IMR-90 (cell line): ENCODE measurements around the gene SEPTIN5. TPM values are rescaled to one million over a fixed set of nuclear protein-coding genes. Genes with fewer than 3 reads are reported as not detected.
A peak's percentile ranks its signal among the peaks of the same experiment; 100 is the strongest.

Source experiments
- ATAC-seq: fragments of 200-7000 bp; cut with Tn5 transposase; 2 replicates; pipeline ENCODE4 v1.9.1; 2020; ENCODE audit warnings: low read depth, mild to moderate bottlenecking, moderate library complexity
- BruUV-seq: library from RNA; stranded (reverse); fragments of 400-500 nt; replicated peaks from 2 replicates; lab custom pipeline; 2021; lab: Mats Ljungman, UMichigan
- CTCF ChIA-PET: fragments of 300-600 bp; formaldehyde crosslinking; extraction: SDS; loops from one replicate; lab custom pipeline; 2021; ENCODE audit warnings: antibody characterized with exemption; lab: Yijun Ruan, JAX
- POLR2A ChIA-PET: fragments of 300-600 bp; sonication (Branson Sonifier 250); formaldehyde crosslinking; loops from one replicate; lab custom pipeline; 2022; ENCODE audit warnings: antibody characterized with exemption; ENCODE audit not compliant: unreplicated experiment; lab: Charles Lee
- DNase-seq: peaks from one replicate; pipeline ENCODE4 v3.0.0; 2013
- H2AFZ ChIP-seq: replicated peaks from 2 replicates; pipeline ENCODE3; 2013; ENCODE audit warnings: low read length, mild to moderate bottlenecking; ENCODE audit not compliant: poor library complexity
- H2AK5ac ChIP-seq: 2 replicates; pipeline ENCODE4 v1.6.1; 2013; ENCODE audit warnings: low read depth, low read length, inconsistent platforms
- H2AK9ac ChIP-seq: replicated peaks from 2 replicates; pipeline ENCODE3; 2013; ENCODE audit warnings: mild to moderate bottlenecking, low read depth, low read length, moderate library complexity; ENCODE audit not compliant: poor library complexity
- H2BK120ac ChIP-seq: 2 replicates; pipeline ENCODE4 v1.6.1; 2013; ENCODE audit warnings: low read depth, low read length, inconsistent platforms
- H2BK15ac ChIP-seq: 3 replicates; pipeline ENCODE4 v1.6.1; 2013; ENCODE audit warnings: low read depth, low read length, inconsistent platforms
- H2BK20ac ChIP-seq: 2 replicates; pipeline ENCODE4 v1.6.1; 2013; ENCODE audit warnings: low read depth, mild to moderate bottlenecking, inconsistent platforms, low read length, moderate library complexity
- H2BK5ac ChIP-seq: 2 replicates; pipeline ENCODE4 v1.6.1; 2013; ENCODE audit warnings: mild to moderate bottlenecking, low read depth, low read length, inconsistent platforms; ENCODE audit not compliant: poor library complexity, severe bottlenecking
- H3K14ac ChIP-seq: replicated peaks from 2 replicates; pipeline ENCODE4 v1.6.1; 2013; ENCODE audit warnings: low read depth, low read length, inconsistent platforms
- H3K18ac ChIP-seq: 2 replicates; pipeline ENCODE4 v1.6.1; 2013; ENCODE audit warnings: low read depth, low read length, control low read depth
- H3K23ac ChIP-seq: 2 replicates; pipeline ENCODE4 v1.6.1; 2013; ENCODE audit warnings: low read depth, low read length, inconsistent platforms
- H3K27ac ChIP-seq: 2 replicates; pipeline ENCODE4 v1.5.1; 2013; ENCODE audit warnings: mild to moderate bottlenecking, control low read depth, low read length; ENCODE audit not compliant: insufficient read depth
- H3K27me3 ChIP-seq: 2 replicates; pipeline ENCODE4 v1.6.1; 2013; ENCODE audit warnings: low read length; ENCODE audit not compliant: control insufficient read depth, insufficient read depth
- H3K36me3 ChIP-seq: 2 replicates; pipeline ENCODE4 v1.6.1; 2013; ENCODE audit warnings: low read length, mixed read lengths; ENCODE audit not compliant: control insufficient read depth, insufficient read depth
- H3K4ac ChIP-seq: 2 replicates; pipeline ENCODE4 v1.6.1; 2013; ENCODE audit warnings: low read depth, low read length, inconsistent platforms
- H3K4me1 ChIP-seq: 2 replicates; pipeline ENCODE4 v1.6.1; 2013; ENCODE audit warnings: low read length, mixed read lengths; ENCODE audit not compliant: control insufficient read depth, insufficient read depth
- H3K4me2 ChIP-seq: 2 replicates; pipeline ENCODE4 v1.6.1; 2013; ENCODE audit warnings: low read depth, mild to moderate bottlenecking, control low read depth, low read length, moderate library complexity
- H3K4me3 ChIP-seq: 2 replicates; pipeline ENCODE4 v1.5.1; 2013; ENCODE audit warnings: low read depth, mild to moderate bottlenecking, control low read depth, low read length, moderate library complexity; ENCODE audit not compliant: insufficient read depth
- H3K56ac ChIP-seq: 2 replicates; pipeline ENCODE4 v1.6.1; 2013; ENCODE audit warnings: low read length, inconsistent platforms; ENCODE audit not compliant: insufficient read depth; ENCODE audit errors: extremely low read depth
- H3K79me1 ChIP-seq, 2 experiments: 2 replicates each; pipeline ENCODE4 v1.6.1; 2013; ENCODE audit warnings: low read length in 2 of 2, inconsistent platforms in 1 of 2, low read depth in 1 of 2
- H3K9ac ChIP-seq: 2 replicates; pipeline ENCODE4 v1.6.1; 2013; ENCODE audit warnings: low read depth, low read length, control low read depth
- H3K9me1 ChIP-seq: 2 replicates; pipeline ENCODE4 v1.6.1; 2013; ENCODE audit warnings: low read length, inconsistent platforms; ENCODE audit not compliant: insufficient read depth
- H3K9me3 ChIP-seq: 2 replicates; pipeline ENCODE4 v1.6.1; 2013; ENCODE audit warnings: low read length; ENCODE audit not compliant: control insufficient read depth, insufficient read depth
- H4K20me1 ChIP-seq: 2 replicates; pipeline ENCODE4 v1.6.1; 2013; ENCODE audit warnings: low read length, inconsistent platforms; ENCODE audit not compliant: insufficient read depth
- H4K5ac ChIP-seq: 2 replicates; pipeline ENCODE4 v1.6.1; 2013; ENCODE audit warnings: mild to moderate bottlenecking, low read depth, low read length, control low read depth
- H4K8ac ChIP-seq, 2 experiments: 2 replicates each; pipeline ENCODE4 v1.6.1; 2013; ENCODE audit warnings: low read depth in 2 of 2, low read length in 2 of 2, control low read depth in 1 of 2, inconsistent platforms in 1 of 2
- H4K91ac ChIP-seq: 2 replicates; pipeline ENCODE4 v1.6.1; 2013; ENCODE audit warnings: low read depth, low read length, inconsistent platforms; ENCODE audit not compliant: insufficient read depth
- BHLHE40 ChIP-seq: fragments of 150-350 bp; IDR thresholded peaks from 2 replicates; pipeline ENCODE4 v1.6.1; 2016; ENCODE audit warnings: mild to moderate bottlenecking, low read depth, low read length
- CEBPB ChIP-seq: IDR thresholded peaks from 2 replicates; pipeline ENCODE4 v1.6.1; 2012; ENCODE audit warnings: low read depth, low read length, improper control_type of control experiment
- CHD1 ChIP-seq: IDR thresholded peaks from 2 replicates; pipeline ENCODE4 v1.6.1; 2012; ENCODE audit warnings: low read depth, low read length, improper control_type of control experiment
- ELK1 ChIP-seq: fragments of 150-350 bp; IDR thresholded peaks from 2 replicates; pipeline ENCODE4 v1.6.1; 2016; ENCODE audit warnings: low read depth, mild to moderate bottlenecking, low read length, moderate library complexity, borderline replicate concordance
- FOS ChIP-seq: fragments of 150-350 bp; IDR thresholded peaks from 2 replicates; pipeline ENCODE4 v1.6.1; 2016; ENCODE audit warnings: low read depth, low read length
- MAFK ChIP-seq: IDR thresholded peaks from 2 replicates; pipeline ENCODE4 v1.6.1; 2012; ENCODE audit warnings: low read depth, low read length, improper control_type of control experiment
- MAZ ChIP-seq: IDR thresholded peaks from 2 replicates; pipeline ENCODE4 v1.6.1; 2012; ENCODE audit warnings: low read depth, mild to moderate bottlenecking, low read length, improper control_type of control experiment, moderate library complexity, borderline replicate concordance
- MXI1 ChIP-seq: IDR thresholded peaks from 2 replicates; pipeline ENCODE4 v1.6.1; 2012; ENCODE audit warnings: low read depth, mild to moderate bottlenecking, low read length, moderate library complexity, borderline replicate concordance
- NFE2L2 ChIP-seq: fragments of 150-350 bp; IDR thresholded peaks from 2 replicates; pipeline ENCODE4 v1.6.1; 2016; ENCODE audit warnings: low read depth, mild to moderate bottlenecking, low read length
- POLR2A ChIP-seq: IDR thresholded peaks from 2 replicates; pipeline ENCODE4 v1.6.1; 2012; ENCODE audit warnings: mild to moderate bottlenecking, low read depth, low read length
- RAD21 ChIP-seq: IDR thresholded peaks from 2 replicates; pipeline ENCODE4 v1.6.1; 2012; ENCODE audit warnings: low read length, improper control_type of control experiment
- RCOR1 ChIP-seq: IDR thresholded peaks from 2 replicates; pipeline ENCODE4 v1.6.1; 2012; ENCODE audit warnings: mild to moderate bottlenecking, low read length, improper control_type of control experiment; ENCODE audit not compliant: insufficient replicate concordance
- RFX5 ChIP-seq: IDR thresholded peaks from 2 replicates; pipeline ENCODE4 v1.8.0; 2012; ENCODE audit warnings: low read depth, mild to moderate bottlenecking, low read length, moderate library complexity
- SMC3 ChIP-seq: fragments of 150-350 bp; IDR thresholded peaks from 2 replicates; pipeline ENCODE4 v1.6.1; 2016; ENCODE audit warnings: low read depth, mild to moderate bottlenecking, antibody characterized with exemption, low read length, moderate library complexity
- USF2 ChIP-seq: fragments of 150-350 bp; IDR thresholded peaks from 2 replicates; pipeline ENCODE4 v1.6.1; 2017; ENCODE audit warnings: mild to moderate bottlenecking, antibody characterized with exemption, low read length, low read depth
- WGBS, 2 experiments: methylation state at CpG; one replicate each; pipeline versions ENCODE4 v1.1.5 to v1.1.7; 2013; ENCODE audit warnings: missing lambda C conversion rate in 2 of 2; ENCODE audit not compliant: insufficient read length in 1 of 2; ENCODE audit errors: extremely low coverage in 2 of 2; 5-methylcytosine and 5-hydroxymethylcytosine counted together
- dilution Hi-C: fragments of 300-500 bp; cut with HindIII; formaldehyde crosslinking; loops from one replicate; pipeline ENCODE4 v1.14.3; 2018; ENCODE audit warnings: low sequenced_read_pairs; ENCODE audit not compliant: unreplicated experiment
- in situ Hi-C: fragments of 300-500 bp; cut with MboI; formaldehyde crosslinking; loops from 3 replicates; pipeline ENCODE4 v1.14.3; 2019; ENCODE audit warnings: low sequenced_read_pairs, inconsistent platforms, mixed read lengths
- intact Hi-C: fragments of 100-400 bp; cut with micrococcal nuclease; formaldehyde crosslinking; loops from 2 replicates; pipeline ENCODE4 v1.10.0; 2022
- polyA plus RNA-seq, 3 experiments: library from polyadenylated mRNA; depleted of rRNA; stranded (reverse); fragments of >200 nt; gene quantifications; 2 replicates each; pipeline ENCODE4 v1.2.3, GENCODE V29; 2012; ENCODE audit warnings: low replicate concordance in 1 of 3
- total RNA-seq: library from RNA; depleted of rRNA; stranded (reverse); fragments of >200 nt; gene quantifications from 2 replicates; pipeline ENCODE4 v1.2.3, GENCODE V29; 2012
- TF ChIP-seq, protein P1 (sequence below): conservative IDR thresholded peaks from 2 replicates; pipeline ENCODE4 v1.5.1; 2012; ENCODE audit warnings: mild to moderate bottlenecking, low read depth, low read length, improper control_type of control experiment

The SEPTIN5 gene
- total and polyA plus RNA-seq, 2 of the 4 experiments (the other 2 are of a cell fraction), result 16.8 to 20.7 TPM

GRCh38 chr22:19734163-19734562, 19.9 kb downstream of the SEPTIN5 start:
- intact Hi-C loops, result loop anchor here (5.0 kb wide), 2 partner anchors 118 to 278 kb away; partner anchors contain the start of genes GNB1L and RTL10
- BruUV-seq, result no TSS peak
- in situ Hi-C loops, result loop anchor here (5.0 kb wide), 1 partner anchor 178 kb away; no protein-coding TSS in a partner anchor
- Histone ChIP-seq H4K8ac (no peak overlapping the region), H4K5ac (no peak overlapping the region), H3K4me1 (peaks cover 2% of the 10 kb centered on the region), H3K4me2 (no peak overlapping the region), H2AK9ac (peak overlapping the region; percentile 47), H3K79me1 (no peaks in the 10 kb centered on the region), H2BK120ac (no peak overlapping the region), H4K20me1 (no peaks in the 10 kb centered on the region), H2AK5ac (no peak overlapping the region), H4K91ac (no peak overlapping the region), H3K14ac (no peak overlapping the region), H3K4ac (no peak overlapping the region), H3K27me3 (peaks cover 12% of the 10 kb centered on the region; the same call in 1 of the 2 replicates), H3K23ac (no peak overlapping the region), H2AFZ (no peak overlapping the region), H3K9me3 (no peaks in the 10 kb centered on the region), H3K27ac (no peak overlapping the region), H3K36me3 (no peaks in the 10 kb centered on the region), H2BK15ac (no peak overlapping the region), H3K9me1 (no peaks in the 10 kb centered on the region), H3K4me3 (no peak overlapping the region), H3K18ac (no peak overlapping the region), H2BK20ac (no peak overlapping the region; the same call in 1 of the 2 replicates), H3K56ac (no peak overlapping the region), H2BK5ac (no peak overlapping the region), H3K9ac (no peak overlapping the region)
- dilution Hi-C loops, result no loop called here
- ChIA-PET CTCF (no interaction called here), POLR2A (no interaction called here)
- DNase-seq (no peak), ATAC-seq (no peak)
- 68% methylated on average over 6 of the region's 7 CpGs; no CpG with 5 or more reads in 1 of the 2 experiments for WGBS, 2 experiments
- TF ChIP-seq MAZ, result no peak
- TF ChIP-seq RFX5, result no peak
- no peak for TF ChIP-seq CHD1
- no peak for TF ChIP-seq MXI1
- no peak for TF ChIP-seq MAFK
- no peak for TF ChIP-seq NFE2L2
- TF ChIP-seq, protein P1, sequence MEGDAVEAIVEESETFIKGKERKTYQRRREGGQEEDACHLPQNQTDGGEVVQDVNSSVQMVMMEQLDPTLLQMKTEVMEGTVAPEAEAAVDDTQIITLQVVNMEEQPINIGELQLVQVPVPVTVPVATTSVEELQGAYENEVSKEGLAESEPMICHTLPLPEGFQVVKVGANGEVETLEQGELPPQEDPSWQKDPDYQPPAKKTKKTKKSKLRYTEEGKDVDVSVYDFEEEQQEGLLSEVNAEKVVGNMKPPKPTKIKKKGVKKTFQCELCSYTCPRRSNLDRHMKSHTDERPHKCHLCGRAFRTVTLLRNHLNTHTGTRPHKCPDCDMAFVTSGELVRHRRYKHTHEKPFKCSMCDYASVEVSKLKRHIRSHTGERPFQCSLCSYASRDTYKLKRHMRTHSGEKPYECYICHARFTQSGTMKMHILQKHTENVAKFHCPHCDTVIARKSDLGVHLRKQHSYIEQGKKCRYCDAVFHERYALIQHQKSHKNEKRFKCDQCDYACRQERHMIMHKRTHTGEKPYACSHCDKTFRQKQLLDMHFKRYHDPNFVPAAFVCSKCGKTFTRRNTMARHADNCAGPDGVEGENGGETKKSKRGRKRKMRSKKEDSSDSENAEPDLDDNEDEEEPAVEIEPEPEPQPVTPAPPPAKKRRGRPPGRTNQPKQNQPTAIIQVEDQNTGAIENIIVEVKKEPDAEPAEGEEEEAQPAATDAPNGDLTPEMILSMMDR, result no peak
- TF ChIP-seq RCOR1, result no peak
- TF ChIP-seq USF2, result no peak
- no peak for TF ChIP-seq CEBPB
- TF ChIP-seq POLR2A, result no peak
- TF ChIP-seq ELK1, result no peak
- TF ChIP-seq RAD21, result no peak
- TF ChIP-seq SMC3, result no peak
- TF ChIP-seq FOS, result no peak
- no peak for TF ChIP-seq BHLHE40
